ENCODE results near the gene COL6A3.

COL6A3 gene

DNA sequence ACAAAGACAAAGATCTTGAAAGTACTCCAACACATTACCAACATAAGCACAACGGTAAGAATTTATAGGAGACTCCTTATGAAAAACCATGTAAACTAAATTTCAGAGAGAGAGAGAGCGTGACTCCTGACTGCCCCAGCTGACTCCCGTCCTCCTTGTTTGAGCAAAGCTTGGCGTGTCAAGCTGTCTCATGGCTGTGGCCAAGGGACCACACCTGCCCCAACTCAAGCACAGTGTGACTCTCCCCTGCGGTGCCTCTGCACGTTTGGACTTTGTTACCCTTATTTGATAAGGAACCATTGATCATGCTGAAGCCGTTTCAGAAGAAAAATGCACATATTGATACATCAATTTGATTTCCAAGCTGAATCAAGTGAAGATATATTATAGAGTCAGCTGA lies 124.8 kb downstream of the COL6A3 start:
- DNase-seq: no peak

DNA sequence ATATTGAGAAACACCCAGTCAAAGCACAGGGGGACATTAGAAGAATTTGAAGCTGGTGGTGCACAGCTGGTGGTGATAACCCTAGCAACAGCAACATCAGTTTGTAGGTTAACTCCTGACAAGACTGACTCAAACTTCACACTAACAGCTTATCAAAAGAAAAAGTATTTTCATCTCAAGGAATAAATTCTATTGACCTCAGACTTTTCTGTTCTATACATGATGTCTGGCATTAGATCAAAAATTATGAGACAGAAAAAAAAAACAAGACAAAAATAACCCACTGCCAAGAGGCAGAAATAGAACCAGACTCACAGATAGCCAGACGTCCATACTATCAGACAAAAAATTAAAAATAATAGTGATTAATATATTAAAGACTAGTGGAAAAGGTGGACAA lies 126.1 kb downstream of the COL6A3 start:
- no peak for DNase-seq

DNA sequence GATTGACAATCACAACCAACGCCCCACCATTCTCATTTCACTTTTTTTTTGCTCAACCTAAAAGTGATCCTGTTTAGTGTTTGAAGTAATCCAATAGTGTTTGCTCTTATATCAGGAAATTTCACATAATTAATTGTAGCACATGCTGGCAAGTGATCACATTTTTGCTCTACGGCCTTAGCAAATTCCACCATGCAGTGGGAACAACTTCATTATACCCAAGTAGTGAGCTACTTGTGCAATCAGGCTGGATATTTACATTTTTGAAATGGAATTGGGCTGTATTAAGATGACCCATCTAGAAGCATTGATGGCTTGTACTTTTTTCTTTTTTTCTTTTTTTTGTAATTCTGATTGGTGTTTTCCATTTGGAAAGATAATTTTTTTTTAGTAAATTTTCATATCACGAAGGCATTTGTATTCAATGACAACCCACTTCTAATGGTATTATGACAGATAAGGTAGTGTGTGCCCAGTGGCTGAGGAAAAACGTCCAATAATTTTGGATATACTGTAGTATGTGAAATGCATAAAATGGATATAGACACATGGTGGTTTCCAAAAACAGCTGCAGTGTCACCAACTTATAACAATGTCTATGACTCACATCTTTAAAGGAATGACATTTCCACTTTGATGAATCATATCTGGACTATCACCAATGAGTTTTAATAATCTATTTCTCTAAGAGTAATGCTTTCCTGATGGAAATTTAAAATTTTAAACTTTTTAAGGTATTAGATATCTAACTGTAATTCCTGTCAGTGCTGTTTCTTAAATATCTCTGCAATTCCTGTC lies 130.6 kb downstream of the COL6A3 start:
- no peak for DNase-seq

DNA sequence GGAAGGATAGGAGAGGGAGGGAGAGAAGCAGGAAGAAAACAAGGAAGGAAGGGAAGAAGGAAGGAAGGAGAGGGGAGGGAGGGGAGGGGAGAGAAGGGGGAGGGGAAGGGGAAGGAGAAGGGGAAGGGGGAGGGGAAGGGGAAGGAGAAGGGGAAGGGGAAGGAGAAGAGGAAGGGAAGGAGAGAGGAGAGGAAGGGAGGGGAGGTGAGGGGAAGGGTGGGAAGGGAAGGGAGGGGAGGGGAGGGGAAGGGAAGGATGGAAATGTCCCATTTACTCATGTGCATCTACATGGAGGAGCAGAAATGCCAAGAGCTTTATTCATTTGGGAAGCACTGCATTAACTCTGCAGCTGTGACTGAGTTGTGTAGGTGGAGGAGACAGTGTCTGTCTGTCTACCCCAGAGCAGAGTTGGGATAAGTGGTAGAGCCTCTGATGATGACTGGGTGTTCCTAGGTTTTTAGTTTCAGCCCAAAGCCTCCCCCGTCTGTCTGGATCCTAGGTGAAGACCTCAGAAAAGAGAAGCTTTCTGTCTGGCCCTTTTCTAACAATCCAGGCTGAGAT lies 131.3 kb downstream of the COL6A3 start:
- DNase-seq: no peak

DNA sequence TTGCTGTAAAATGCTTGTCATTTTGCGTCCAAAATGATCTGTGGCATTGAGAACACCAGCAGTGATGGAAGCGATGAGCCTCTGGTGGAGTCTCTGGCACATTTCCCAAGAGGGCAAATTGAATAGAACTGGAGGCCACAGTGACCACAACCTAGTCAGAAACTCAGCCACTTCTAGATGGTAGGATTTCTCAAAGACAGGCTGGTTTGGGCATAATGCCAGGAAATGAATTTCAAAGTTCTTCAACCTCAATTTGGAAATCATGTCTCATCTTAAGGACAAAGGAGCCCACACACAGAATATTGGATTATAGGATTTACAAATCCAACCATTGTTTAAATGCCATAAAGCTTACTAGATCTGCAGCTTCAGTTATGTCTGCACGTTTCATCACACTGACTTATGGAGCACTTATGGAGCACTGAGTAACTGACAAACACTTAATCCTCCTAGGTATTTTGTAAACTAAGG lies 132.1 kb downstream of the COL6A3 start:
- DNase-seq: no peak

DNA sequence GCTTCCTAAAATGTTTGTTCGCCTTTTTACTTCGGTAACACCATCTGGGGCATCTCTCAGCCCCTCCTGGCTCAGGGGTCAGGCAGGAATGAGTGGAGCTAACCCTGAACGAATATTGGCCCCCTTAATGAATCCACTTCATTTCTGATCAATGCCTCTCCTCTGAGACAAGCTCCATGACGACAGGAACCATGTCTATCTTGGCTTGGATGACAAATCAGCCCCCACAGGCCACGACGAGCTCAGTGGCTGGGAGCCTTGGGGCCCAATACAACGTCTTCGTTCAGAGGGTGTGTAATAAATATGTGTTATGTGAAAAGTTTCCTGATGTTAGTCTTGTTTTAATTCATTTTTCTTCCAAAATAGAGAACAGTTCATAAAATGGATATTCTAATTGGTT lies 133.0 kb downstream of the COL6A3 start:
- no peak for DNase-seq

- no peak for DNase-seq
Measured at GRCh38 chr2:237280229-237280628, 133.7 kb downstream of the COL6A3 start.

DNA sequence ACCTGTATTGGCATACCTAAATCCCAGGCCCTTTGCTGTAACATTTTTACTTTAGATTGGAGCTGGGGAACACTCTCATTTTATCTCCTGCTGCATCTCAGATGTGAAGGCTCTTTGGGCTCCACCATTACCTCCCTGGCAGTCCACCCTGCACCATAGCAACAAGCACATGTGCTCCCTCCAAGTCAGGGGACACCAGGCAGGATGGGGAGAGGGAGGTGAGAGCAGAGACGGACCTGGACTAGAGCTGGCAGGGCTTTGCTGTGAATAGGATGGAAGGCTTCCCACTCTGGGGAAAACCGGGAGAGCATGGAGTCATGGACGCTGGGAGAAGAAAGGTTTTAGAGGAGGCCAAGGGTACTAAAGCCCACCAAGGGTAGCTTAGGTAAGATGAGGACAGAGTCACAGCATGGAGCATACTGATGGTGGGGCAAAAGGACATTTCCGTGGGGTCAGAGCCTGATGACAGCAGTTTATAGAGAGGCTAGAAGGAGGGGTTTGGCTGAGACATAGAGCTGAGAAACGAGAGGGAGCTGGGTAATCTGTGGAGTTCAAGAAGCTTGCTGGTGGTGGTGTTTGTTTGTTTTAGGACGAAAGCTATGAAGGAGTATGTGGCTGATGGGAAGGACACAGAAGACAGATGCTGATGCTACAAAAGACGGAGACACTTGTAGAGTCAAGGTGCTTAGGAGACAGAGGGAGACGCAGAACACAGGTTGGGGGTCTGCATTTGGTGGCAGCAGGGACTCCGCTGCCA lies 134.8 kb downstream of the COL6A3 start:
- no peak for DNase-seq

GRCh38 chr2:237278568-237278967 lies 135.4 kb downstream of the COL6A3 start:
- no peak for DNase-seq

DNA sequence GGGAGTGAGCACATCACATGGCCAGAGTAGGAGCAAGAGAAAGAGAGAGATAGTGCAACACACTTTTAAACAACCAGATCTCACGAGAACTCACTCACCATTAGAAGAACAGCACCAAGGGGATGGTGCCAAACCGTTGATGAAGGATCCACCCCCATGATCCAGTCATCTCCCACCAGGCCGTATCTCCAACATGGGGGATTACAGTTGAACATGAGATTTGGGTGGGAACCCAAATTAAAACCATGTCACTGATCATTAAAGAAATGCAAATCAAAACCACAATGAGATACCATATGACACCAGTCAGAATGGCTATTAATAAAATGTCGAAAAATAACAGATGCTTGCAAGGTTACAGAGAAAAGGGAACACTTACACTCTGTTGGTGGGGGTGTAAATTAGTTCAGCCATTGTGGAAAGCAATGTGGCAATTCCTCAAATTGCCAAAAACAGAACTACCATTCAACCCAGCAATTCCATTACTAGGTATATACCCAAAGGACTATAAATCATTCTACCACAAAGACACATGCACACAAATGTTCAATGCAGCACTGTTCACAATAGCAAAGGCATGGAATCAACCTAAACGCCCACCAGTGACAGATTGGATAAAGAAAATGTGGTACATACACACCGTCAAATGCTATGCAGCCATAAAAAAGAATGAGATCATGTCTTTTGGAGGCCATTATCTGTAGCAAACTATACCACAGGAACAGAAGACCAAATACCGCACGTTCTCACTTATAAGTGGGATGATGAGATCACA lies 137.1 kb downstream of the COL6A3 start:
- no peak for DNase-seq

Data from activated naive CD4-positive, alpha-beta T cell (primary cell).